ENCODE results near the gene PPP3R1.

PPP3R1 gene

GRCh38 chr2:68252400-68253218, at the start of gene PPP3R1:
TSS of gene PPP3R1 (minus strand) at chr2:68252532. CDS start at chr2:68252127, 405 bp downstream.
- peak; percentile 88 to 93 for DNase-seq (ENCODE audit: low read depth in 2 of 2)

- no peak for DNase-seq (ENCODE audit: low read depth in 2 of 2)
Observed at GRCh38 chr2:68295516-68295915, 43.2 kb upstream of the PPP3R1 start.

- no peak for DNase-seq (ENCODE audit: low read depth in 2 of 2)
Observed at GRCh38 chr2:68294913-68295312, 42.6 kb upstream of the PPP3R1 start.

- no peak for DNase-seq (ENCODE audit: low read depth in 2 of 2)
Observed at GRCh38 chr2:68294187-68294586, 41.9 kb upstream of the PPP3R1 start.

- no peak for DNase-seq (ENCODE audit: low read depth in 2 of 2)
Observed at GRCh38 chr2:68293755-68294154, 41.4 kb upstream of the PPP3R1 start.

- DNase-seq (ENCODE audit: low read depth in 2 of 2), result no peak
Observed at GRCh38 chr2:68293024-68293423, 40.7 kb upstream of the PPP3R1 start.

- DNase-seq (ENCODE audit: low read depth in 2 of 2), result no peak
Observed at GRCh38 chr2:68292108-68292710, 39.9 kb upstream of the PPP3R1 start.

- no peak for DNase-seq (ENCODE audit: low read depth in 2 of 2)
Observed at GRCh38 chr2:68291314-68291713, 39.0 kb upstream of the PPP3R1 start.

- DNase-seq (ENCODE audit: low read depth in 2 of 2), result no peak
Observed at GRCh38 chr2:68290901-68291300, 38.6 kb upstream of the PPP3R1 start.

GRCh38 chr2:68287580-68288441, 35.5 kb upstream of the PPP3R1 start:
- DNase-seq (ENCODE audit: low read depth in 2 of 2), result no peak

- no peak for DNase-seq (ENCODE audit: low read depth in 2 of 2)
Observed at GRCh38 chr2:68284896-68285295, 32.6 kb upstream of the PPP3R1 start.

- no peak for DNase-seq (ENCODE audit: low read depth in 2 of 2)
Observed at GRCh38 chr2:68283419-68283812, 31.1 kb upstream of the PPP3R1 start.

GRCh38 chr2:68282811-68283418, 30.6 kb upstream of the PPP3R1 start:
- no peak for DNase-seq (ENCODE audit: low read depth in 2 of 2)

GRCh38 chr2:68280796-68281195, 28.5 kb upstream of the PPP3R1 start:
- DNase-seq (ENCODE audit: low read depth in 2 of 2), result no peak

GRCh38 chr2:68280348-68280747, 28.0 kb upstream of the PPP3R1 start:
- DNase-seq (ENCODE audit: low read depth in 2 of 2), result no peak

GRCh38 chr2:68279691-68280090, 27.4 kb upstream of the PPP3R1 start:
- DNase-seq (ENCODE audit: low read depth in 2 of 2), result no peak

- DNase-seq (ENCODE audit: low read depth in 2 of 2), result no peak
Observed at GRCh38 chr2:68278169-68278568, 25.8 kb upstream of the PPP3R1 start.

GRCh38 chr2:68274022-68274421, 21.7 kb upstream of the PPP3R1 start:
- DNase-seq (ENCODE audit: low read depth in 2 of 2), result no peak

GRCh38 chr2:68272246-68272994, 20.1 kb upstream of the PPP3R1 start:
- no peak for DNase-seq (ENCODE audit: low read depth in 2 of 2)

- DNase-seq (ENCODE audit: low read depth in 2 of 2), result no peak
Observed at GRCh38 chr2:68266655-68267054, 14.3 kb upstream of the PPP3R1 start.

GRCh38 chr2:68263632-68264031, 11.3 kb upstream of the PPP3R1 start:
- no peak for DNase-seq (ENCODE audit: low read depth in 2 of 2)
